Activated CD4-positive, alpha-beta T cell treated with anti-CD3 and anti-CD28 coated beads for 4 hours (primary cell): ENCODE results near the gene SLC25A41.
A peak's percentile ranks its signal among the peaks of the same experiment; 100 is the strongest.

ENCODE experiments used
- DNase-seq, 2 donors: peaks; one replicate each; pipeline ENCODE4 v3.0.0-alpha.2; 2020

The SLC25A41 gene

DNA sequence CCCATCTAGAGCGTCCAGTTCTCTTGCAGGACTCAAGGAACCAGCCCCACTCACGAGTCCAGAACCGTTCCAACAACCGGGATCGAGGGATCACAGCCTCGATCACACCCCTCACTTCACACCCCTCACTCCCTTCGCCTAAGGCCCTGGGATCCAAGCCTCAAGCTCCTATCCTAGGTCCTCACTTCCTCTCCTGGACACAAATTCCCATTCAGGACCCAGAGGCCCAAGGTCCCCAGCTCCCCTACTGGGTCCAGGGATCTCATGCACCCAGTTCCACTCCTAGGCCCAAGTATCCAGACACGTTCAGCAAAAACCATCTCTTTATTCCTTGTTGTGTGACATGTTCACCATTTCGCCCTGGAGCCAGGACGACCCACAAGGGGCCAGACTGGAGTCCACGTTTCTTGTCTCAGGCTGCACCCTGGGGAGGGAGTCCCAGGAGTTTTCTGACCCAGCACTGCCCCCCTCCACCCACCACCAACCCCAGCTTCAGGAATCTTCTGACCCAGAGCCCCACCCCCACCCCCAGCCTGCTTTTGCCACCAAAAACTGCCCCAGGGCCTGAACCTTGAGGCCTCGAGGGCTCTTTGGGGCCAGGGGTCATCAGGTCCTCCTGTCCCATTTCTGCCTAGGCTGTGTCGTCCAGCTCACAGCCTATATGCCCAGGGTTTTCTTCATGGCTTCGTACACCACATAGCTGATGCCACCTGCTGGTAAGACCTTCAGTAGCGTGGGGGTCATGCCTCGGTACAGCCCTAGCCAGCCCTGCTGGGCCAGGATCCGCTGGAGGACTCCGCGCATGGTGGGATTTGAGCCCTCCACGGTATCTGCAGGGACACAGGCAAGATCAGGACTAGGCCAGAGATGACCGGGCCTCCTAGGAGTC is 7.6 kb downstream of the SLC25A41 start:
- no peak for DNase-seq

- DNase-seq: peak; percentile 99 to 100
Measured at GRCh38 chr19:6424939-6425731, 8.4 kb downstream of the SLC25A41 start.

- DNase-seq: peak; percentile 36 to 41
Measured at GRCh38 chr19:6424195-6424938, 9.2 kb downstream of the SLC25A41 start, which contains the start of gene KHSRP. TSS of gene KHSRP (minus strand) at chr19:6424811. CDS start at chr19:6424701, 110 bp downstream.

DNA sequence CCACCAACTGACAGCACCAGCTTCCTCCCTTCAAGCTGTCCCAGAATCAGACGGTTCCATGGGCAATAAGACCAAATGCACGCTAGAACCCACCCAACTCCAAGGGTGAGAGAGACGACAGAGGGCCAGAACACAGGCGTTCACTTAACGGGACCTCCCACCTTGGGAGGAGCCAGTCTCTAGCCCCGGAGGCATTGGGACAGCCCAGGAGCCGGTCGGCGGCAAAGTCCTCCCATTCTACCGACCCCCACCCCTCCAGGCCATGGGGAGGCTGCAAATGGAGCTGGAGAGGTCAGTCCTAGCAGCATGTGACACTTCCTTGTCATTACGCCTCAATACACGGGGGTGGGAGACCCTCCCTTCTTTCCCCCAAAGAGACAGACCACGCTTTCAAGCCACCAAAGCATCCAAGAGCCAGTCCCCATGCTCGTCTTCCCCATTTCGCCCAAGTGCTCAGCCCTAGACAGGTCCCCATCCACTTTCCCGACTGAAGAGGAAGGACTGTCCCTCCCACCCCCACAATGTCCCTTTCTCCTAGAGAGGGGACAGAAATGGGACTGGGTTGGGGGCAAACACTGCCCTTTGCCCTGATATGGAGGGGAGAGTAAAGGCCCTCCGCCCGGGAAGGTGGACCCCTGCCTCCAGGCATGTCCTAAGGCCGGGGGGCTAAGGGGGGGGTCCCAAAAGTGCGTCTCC is 9.9 kb downstream of the SLC25A41 start:
- DNase-seq: no peak

GRCh38 chr19:6421075-6422014 is 12.2 kb downstream of the SLC25A41 start:
- no peak for DNase-seq

- DNase-seq: no peak
Measured at GRCh38 chr19:6418562-6418932, 15.0 kb downstream of the SLC25A41 start.

- no peak for DNase-seq
Measured at GRCh38 chr19:6417713-6418561, 15.6 kb downstream of the SLC25A41 start.

GRCh38 chr19:6416658-6417405 is 16.7 kb downstream of the SLC25A41 start:
- no peak for DNase-seq

DNA sequence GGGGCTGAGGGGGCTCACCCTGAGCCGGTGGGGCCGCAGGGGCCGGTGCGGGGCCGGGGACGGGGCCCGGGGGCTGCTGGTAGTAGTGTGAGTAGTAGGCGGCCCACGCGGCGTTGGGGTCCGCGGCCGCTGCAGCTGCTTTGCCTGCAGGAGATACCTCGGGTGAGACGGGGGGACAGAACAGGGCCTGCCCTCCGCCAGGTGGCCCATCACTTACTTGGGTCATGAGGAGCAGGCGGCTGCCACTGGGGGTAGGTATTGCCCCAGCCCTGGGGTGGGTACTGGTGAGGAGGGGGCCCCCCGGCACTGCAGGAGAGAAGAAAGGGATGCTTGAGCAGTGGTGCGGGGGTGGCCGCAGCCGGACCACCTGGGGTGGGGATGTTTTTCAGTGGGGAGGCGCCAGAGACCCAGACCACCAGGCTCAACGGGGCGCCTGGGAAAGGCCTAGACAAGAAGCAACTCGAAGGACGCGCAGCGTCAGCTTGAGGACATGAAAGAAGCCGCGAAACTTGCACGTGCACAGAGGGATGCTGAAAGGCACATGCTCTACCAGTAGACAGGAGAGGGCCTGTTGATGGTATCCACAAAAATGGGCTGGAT is 17.9 kb downstream of the SLC25A41 start:
- DNase-seq: no peak

DNA sequence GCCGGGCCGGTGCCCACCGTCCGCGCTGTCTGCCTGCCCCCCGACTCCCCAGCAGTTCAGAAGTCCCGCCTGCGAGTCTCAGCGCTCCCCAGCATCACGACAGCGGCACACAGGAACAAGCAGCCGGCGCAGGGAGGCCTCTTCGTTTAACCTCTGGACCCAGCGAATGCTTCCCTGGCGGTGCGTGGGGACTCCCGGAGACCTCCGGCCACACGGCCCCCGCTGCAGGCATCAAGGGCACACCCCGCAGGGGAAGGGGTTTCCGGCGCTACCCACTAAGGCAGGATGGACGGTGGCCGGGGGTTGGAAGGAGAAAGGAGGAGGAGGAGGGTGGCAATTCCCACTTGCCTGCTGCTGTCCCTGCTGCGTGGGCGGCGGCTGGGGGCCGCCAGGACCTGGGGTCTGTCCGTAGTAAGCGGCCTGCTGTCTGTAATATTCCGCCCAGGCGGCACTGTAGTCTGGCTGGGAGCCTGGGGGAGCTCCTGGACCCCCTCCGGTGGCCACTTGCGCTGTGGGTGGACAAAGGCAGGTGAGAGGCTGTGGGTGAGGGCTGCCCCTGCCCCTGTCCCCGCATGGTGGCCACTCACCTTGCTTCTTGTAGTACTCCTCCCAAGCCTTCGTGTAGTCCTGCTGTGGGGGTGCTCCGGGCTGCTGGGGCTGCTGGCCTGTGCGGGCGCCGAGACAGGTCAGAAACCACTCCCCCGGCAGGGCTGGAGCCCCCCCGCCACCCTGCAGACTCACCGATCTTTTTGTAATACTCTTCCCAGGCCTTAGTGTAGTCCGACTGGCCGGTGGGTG is 18.6 kb downstream of the SLC25A41 start:
- no peak for DNase-seq

GRCh38 chr19:6413721-6414643 is 19.6 kb downstream of the SLC25A41 start:
- DNase-seq: no peak

- DNase-seq: no peak
Measured at GRCh38 chr19:6413291-6413690, 20.3 kb downstream of the SLC25A41 start.

DNA sequence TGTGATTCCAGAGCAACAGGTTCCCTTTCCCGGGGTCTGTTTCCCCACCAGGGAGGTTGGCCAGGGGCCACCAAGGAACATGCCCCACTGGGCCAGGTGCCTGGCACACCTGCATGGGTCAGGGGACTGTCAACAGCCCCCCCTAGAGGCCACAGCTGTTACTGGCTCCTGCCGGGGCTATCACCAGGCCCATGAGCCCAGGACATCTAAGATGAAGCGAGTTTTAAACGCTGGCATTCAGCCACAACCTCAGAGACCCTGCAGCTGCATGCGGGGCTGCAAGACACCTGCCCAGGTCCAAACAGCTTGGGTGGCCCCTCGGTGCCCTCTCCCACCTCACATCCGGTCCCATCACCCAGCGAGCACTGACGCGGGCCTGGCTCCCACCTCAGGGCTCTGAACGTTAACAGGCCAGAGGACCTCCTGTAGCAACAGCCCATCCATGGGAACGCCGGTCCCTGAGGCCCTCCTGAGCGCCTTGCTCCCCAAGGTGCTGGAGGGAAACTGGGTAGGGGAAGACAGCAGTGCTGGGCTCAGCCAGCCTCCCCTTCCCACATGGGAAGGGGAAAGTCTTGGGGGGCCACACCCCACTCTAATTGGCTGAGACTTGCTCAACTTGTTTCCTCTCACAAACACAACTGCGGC is 21.0 kb downstream of the SLC25A41 start:
- DNase-seq: peak; percentile 44 to 47

DNA sequence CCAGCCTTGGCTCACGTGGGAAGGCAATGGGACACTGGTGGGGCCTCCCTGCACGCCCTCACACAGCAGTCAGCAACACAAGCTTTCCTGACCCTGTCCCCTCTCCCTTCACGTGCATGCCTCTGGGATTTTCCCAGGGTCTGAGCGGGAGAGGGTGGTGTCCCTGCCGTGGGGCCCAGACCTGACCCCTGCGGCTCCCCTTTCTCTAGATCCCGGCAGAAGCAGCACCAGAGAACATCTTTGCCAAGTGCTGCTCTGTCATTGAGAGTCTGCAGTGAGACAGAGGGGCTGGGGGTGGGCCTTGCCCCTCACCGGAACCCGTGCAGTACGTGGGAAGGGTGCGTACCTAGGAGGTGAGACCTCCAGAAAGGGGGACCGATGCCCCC is 21.5 kb downstream of the SLC25A41 start:
- DNase-seq: no peak

GRCh38 chr19:6409346-6409745 is 24.2 kb downstream of the SLC25A41 start:
- DNase-seq: no peak

DNA sequence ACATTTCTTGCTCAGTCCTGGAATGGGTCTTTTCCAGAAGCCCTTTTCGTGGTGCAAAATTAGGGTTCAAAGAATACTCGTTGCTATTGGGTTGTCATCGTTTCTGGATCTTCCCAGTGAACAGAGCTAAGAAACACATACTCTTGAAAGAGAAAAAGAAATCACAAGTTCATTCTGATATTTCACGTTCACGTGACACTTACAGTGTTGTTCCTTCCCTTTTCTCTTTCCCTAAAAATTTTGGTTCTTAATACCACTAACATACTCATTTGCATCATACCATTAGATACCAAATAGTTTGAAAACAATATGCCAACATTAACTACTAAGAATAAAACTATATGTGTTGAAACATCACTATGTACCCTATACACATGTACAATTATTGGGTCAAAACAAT is 27.2 kb downstream of the SLC25A41 start:
- no peak for DNase-seq
